ENCODE results near the gene GBP3.
A peak's percentile ranks its signal among the peaks of the same experiment; 100 is the strongest.
"Not testable (repeated sequence)": the region's sequence is repeated elsewhere in the genome, so short reads cannot be mapped to it uniquely, and the experiment has no call there.

The GBP3 gene

GRCh38 chr1:89022167-89022959 is at the start of gene GBP3:
TSS of gene GBP3 (minus strand) at chr1:89022866. CDS start at chr1:89020721, 2,145 bp downstream.
- peak within 1 kb of the TSS; percentile 89 for H3K27ac ChIP-seq
- DNase-seq (ENCODE audit: low read depth, low spot score): peak; percentile 24

GRCh38 chr1:89070509-89070908 is 47.8 kb upstream of the GBP3 start:
- DNase-seq (ENCODE audit: low read depth, low spot score): no peak

GRCh38 chr1:89069951-89070350 is 47.3 kb upstream of the GBP3 start:
- H3K27ac ChIP-seq: no peak overlapping the region
- no peak for DNase-seq (ENCODE audit: low read depth, low spot score)

More at GRCh38 chr1:89070509-89070908, 47.8 kb upstream of the GBP3 start:
- H3K27ac ChIP-seq: no peak overlapping the region

- H3K27ac ChIP-seq: no peak overlapping the region
Measured at GRCh38 chr1:89068291-89068690, 45.6 kb upstream of the GBP3 start.

GRCh38 chr1:89065079-89065868 is 42.6 kb upstream of the GBP3 start, which contains the start of gene GBP1:
TSS of gene GBP1 (minus strand) at chr1:89065208. CDS start at chr1:89063234, 1,974 bp downstream.
- peak; percentile 20 for DNase-seq (ENCODE audit: low read depth, low spot score)
- H3K27ac ChIP-seq: peak within 1 kb of the TSS; percentile 48

More at GRCh38 chr1:89068291-89068690, 45.6 kb upstream of the GBP3 start:
- peak; percentile 40 for DNase-seq (ENCODE audit: low read depth, low spot score)

GRCh38 chr1:89064632-89065031 is 42.0 kb upstream of the GBP3 start:
- H3K27ac ChIP-seq: peak overlapping the region; percentile 48
- DNase-seq (ENCODE audit: low read depth, low spot score): no peak

- no peak overlapping the region for H3K27ac ChIP-seq
- DNase-seq (ENCODE audit: low read depth, low spot score): no peak
Measured at GRCh38 chr1:89063094-89063493, 40.4 kb upstream of the GBP3 start.

GRCh38 chr1:89060091-89060490 is 37.4 kb upstream of the GBP3 start:
- no peak overlapping the region for H3K27ac ChIP-seq
- DNase-seq (ENCODE audit: low read depth, low spot score): no peak

- H3K27ac ChIP-seq: no peak overlapping the region
- no peak for DNase-seq (ENCODE audit: low read depth, low spot score)
Measured at GRCh38 chr1:89051955-89052312, 29.3 kb upstream of the GBP3 start.

GRCh38 chr1:89051300-89051954 is 28.8 kb upstream of the GBP3 start:
- H3K27ac ChIP-seq: no peak overlapping the region
- no peak for DNase-seq (ENCODE audit: low read depth, low spot score)

- H3K27ac ChIP-seq: no peak overlapping the region
- DNase-seq (ENCODE audit: low read depth, low spot score): no peak
Measured at GRCh38 chr1:89050649-89051033, 28.0 kb upstream of the GBP3 start.

- peak overlapping the region; percentile 40 for H3K27ac ChIP-seq
- DNase-seq (ENCODE audit: low read depth, low spot score): not testable (repeated sequence)
Measured at GRCh38 chr1:89049901-89050648, 27.4 kb upstream of the GBP3 start.

GRCh38 chr1:89049187-89049586 is 26.5 kb upstream of the GBP3 start:
- H3K27ac ChIP-seq: peak overlapping the region; percentile 40
- DNase-seq (ENCODE audit: low read depth, low spot score): not testable (repeated sequence)

- no peak overlapping the region for H3K27ac ChIP-seq
- DNase-seq (ENCODE audit: low read depth, low spot score): no peak
Measured at GRCh38 chr1:89047734-89048133, 25.1 kb upstream of the GBP3 start.

- H3K27ac ChIP-seq; DNase-seq (ENCODE audit: low read depth, low spot score): not testable (repeated sequence)
Measured at GRCh38 chr1:89046318-89047183, 23.9 kb upstream of the GBP3 start.

- H3K27ac ChIP-seq: no peak overlapping the region
- DNase-seq (ENCODE audit: low read depth, low spot score): no peak
Measured at GRCh38 chr1:89044970-89045721, 22.5 kb upstream of the GBP3 start.

GRCh38 chr1:89043940-89044339 is 21.3 kb upstream of the GBP3 start:
- H3K27ac ChIP-seq: no peak overlapping the region
- no peak for DNase-seq (ENCODE audit: low read depth, low spot score)

GRCh38 chr1:89042491-89042890 is 19.8 kb upstream of the GBP3 start:
- no peak overlapping the region for H3K27ac ChIP-seq
- DNase-seq (ENCODE audit: low read depth, low spot score): no peak
